Loucy (cell line): Measurements from ENCODE around the gene TESMIN.

Experiments used
- H2AFZ ChIP-seq: fragments of 200-600 bp; sonication (generic); 2 replicates; pipeline ENCODE4 v1.6.0; 2016; ENCODE audit warnings: antibody characterized with exemption, mild to moderate bottlenecking, low read length, moderate library complexity
- H3F3A ChIP-seq: fragments of 200-600 bp; 2 replicates; pipeline ENCODE4 v1.6.0; 2016; ENCODE audit warnings: antibody characterized with exemption, low read depth, mild to moderate bottlenecking
- H3K27me3 ChIP-seq: fragments of 200-600 bp; sonication (generic); 2 replicates; pipeline ENCODE4 v1.6.1; 2014; ENCODE audit warnings: low read length, mild to moderate bottlenecking; ENCODE audit not compliant: insufficient read depth, poor library complexity, severe bottlenecking
- H3K36me3 ChIP-seq: fragments of 200-600 bp; sonication (generic); 2 replicates; pipeline ENCODE4 v1.6.1; 2016; ENCODE audit warnings: low read length; ENCODE audit not compliant: insufficient read depth
- H3K4me1 ChIP-seq: fragments of 200-600 bp; sonication (generic); 2 replicates; pipeline ENCODE4 v1.5.1; 2014; ENCODE audit warnings: low read length, mild to moderate bottlenecking; ENCODE audit not compliant: insufficient read depth, poor library complexity, severe bottlenecking
- H3K4me2 ChIP-seq: fragments of 200-600 bp; sonication (generic); 2 replicates; pipeline ENCODE4 v1.6.0; 2014; ENCODE audit warnings: antibody characterized with exemption, low read length, low read depth, mild to moderate bottlenecking; ENCODE audit not compliant: poor library complexity, severe bottlenecking
- H3K4me3 ChIP-seq: fragments of 200-600 bp; sonication (generic); 2 replicates; pipeline ENCODE4 v1.5.1; 2014; ENCODE audit warnings: low read length, mild to moderate bottlenecking, mixed read lengths; ENCODE audit not compliant: poor library complexity, severe bottlenecking
- H3K79me2 ChIP-seq: fragments of 200-600 bp; sonication (generic); 2 replicates; pipeline ENCODE4 v1.6.1; 2014; ENCODE audit warnings: low read length; ENCODE audit not compliant: insufficient read depth
- H3K9ac ChIP-seq: fragments of 200-600 bp; sonication (generic); 2 replicates; pipeline ENCODE4 v1.6.0; 2014; ENCODE audit warnings: mild to moderate bottlenecking, low read depth, low read length, moderate library complexity; ENCODE audit not compliant: poor library complexity, severe bottlenecking
- H3K9me2 ChIP-seq: fragments of 200-600 bp; sonication (generic); replicated peaks from 2 replicates; pipeline ENCODE4 v1.6.1; 2016; ENCODE audit warnings: low read depth, low read length, mixed read lengths
- H3K9me3 ChIP-seq: fragments of 200-600 bp; sonication (generic); 2 replicates; pipeline ENCODE4 v1.6.1; 2014; ENCODE audit warnings: mild to moderate bottlenecking, antibody characterized with exemption, low read length, low read depth; ENCODE audit not compliant: insufficient read depth
- H4K20me1 ChIP-seq: fragments of 200-600 bp; sonication (generic); 2 replicates; pipeline ENCODE4 v1.6.0; 2014; ENCODE audit warnings: antibody characterized with exemption, low read length, mild to moderate bottlenecking; ENCODE audit not compliant: insufficient read depth, poor library complexity, severe bottlenecking
- CTCF ChIP-seq: fragments of 200-600 bp; sonication (generic); conservative IDR thresholded peaks from 2 replicates; pipeline ENCODE4 v1.5.1; 2014; ENCODE audit warnings: mild to moderate bottlenecking, antibody characterized with exemption, low read length
- EZH2phosphoT487 ChIP-seq: fragments of 200-600 bp; IDR thresholded peaks from 2 replicates; pipeline ENCODE4 v1.6.1; 2018; ENCODE audit warnings: antibody characterized with exemption, mild to moderate bottlenecking, moderate library complexity, borderline replicate concordance

TESMIN gene

DNA sequence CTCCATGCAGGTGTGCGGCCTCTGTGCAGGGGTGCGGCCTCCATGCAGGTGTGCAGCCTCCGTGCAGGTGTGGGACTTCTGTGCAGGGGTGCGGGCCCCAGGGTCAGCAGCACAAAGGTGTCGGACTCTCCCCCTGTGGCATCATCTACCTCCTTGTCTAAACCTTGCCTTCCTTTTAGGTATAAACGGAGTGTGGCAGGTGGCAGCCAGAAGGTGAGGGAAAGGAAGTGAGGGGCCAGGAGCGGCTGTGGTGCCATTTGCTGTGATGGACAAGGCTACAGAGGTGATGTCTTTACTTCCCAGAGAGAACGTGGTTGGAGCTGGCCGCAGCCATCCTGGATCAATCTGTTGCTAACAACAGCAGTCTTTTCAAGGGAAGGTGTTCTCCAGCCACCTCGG lies 57.8 kb downstream of the TESMIN start:
- H3K9me3 ChIP-seq, result no peaks in the 10 kb centered on the region
- H3K9ac ChIP-seq, result no peak overlapping the region
- H3K79me2 ChIP-seq, result no peaks in the 10 kb centered on the region
- H2AFZ ChIP-seq, result no peak overlapping the region
- TF ChIP-seq EZH2phosphoT487 (no peak), CTCF (no peak)
- no peaks in the 10 kb centered on the region for H3K36me3 ChIP-seq
- H3K4me1 ChIP-seq, result peaks cover 10% of the 10 kb centered on the region
- H3K27me3 ChIP-seq, result no peaks in the 10 kb centered on the region
- H3K4me2 ChIP-seq, result no peak overlapping the region
- H3F3A ChIP-seq, result no peaks in the 10 kb centered on the region
- H4K20me1 ChIP-seq, result no peaks in the 10 kb centered on the region
- H3K9me2 ChIP-seq, result no peaks in the 10 kb centered on the region
- H3K4me3 ChIP-seq, result no peak overlapping the region

- Histone ChIP-seq H2AFZ (no peak overlapping the region), H3K9me2 (no peaks in the 10 kb centered on the region), H3K4me1 (peaks cover 10% of the 10 kb centered on the region), H3K36me3 (no peaks in the 10 kb centered on the region), H3K4me3 (no peak overlapping the region), H3K9ac (no peak overlapping the region), H3K9me3 (no peaks in the 10 kb centered on the region), H3K27me3 (no peaks in the 10 kb centered on the region), H3K79me2 (no peaks in the 10 kb centered on the region), H4K20me1 (no peaks in the 10 kb centered on the region), H3F3A (no peaks in the 10 kb centered on the region), H3K4me2 (no peak overlapping the region)
- TF ChIP-seq EZH2phosphoT487 (no peak), CTCF (no peak)
Measured at GRCh38 chr11:68692871-68693483, 58.3 kb downstream of the TESMIN start.

DNA sequence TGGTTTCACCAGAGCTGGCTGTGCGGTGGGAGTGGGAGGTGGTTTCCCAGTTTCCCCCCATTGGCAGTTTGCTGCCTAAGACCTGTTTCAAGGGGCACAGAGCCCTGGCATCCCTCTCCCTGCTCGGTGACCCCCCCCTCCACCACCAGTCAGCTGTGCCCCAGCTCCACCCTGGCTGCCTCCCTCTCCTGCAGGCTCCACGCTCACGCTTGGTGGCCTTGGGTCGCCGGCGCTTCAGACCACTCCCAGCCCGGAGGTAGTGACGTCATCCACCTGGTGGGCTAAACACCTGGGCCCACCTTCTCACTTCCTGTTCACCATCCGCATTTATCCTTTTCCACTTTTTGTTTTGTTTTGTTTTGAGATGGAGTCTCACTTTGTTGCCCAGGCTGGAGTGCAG lies 59.2 kb downstream of the TESMIN start:
- no peak for TF ChIP-seq CTCF

More for the DNA sequence above, 59.2 kb downstream of the TESMIN start:
- Histone ChIP-seq H3K4me2 (no peak overlapping the region), H3K4me3 (no peak overlapping the region), H2AFZ (no peak overlapping the region), H3K79me2 (no peaks in the 10 kb centered on the region), H3K4me1 (peaks cover 10% of the 10 kb centered on the region), H4K20me1 (no peaks in the 10 kb centered on the region), H3F3A (no peaks in the 10 kb centered on the region), H3K36me3 (no peaks in the 10 kb centered on the region), H3K9me3 (no peaks in the 10 kb centered on the region), H3K9ac (no peak overlapping the region), H3K27me3 (no peaks in the 10 kb centered on the region), H3K9me2 (no peaks in the 10 kb centered on the region)
